Placental pericyte (primary cell): Measurements from ENCODE around the gene MRGPRX2. TPM values are rescaled to one million over a fixed set of nuclear protein-coding genes. Genes with fewer than 3 reads are reported as not detected.

Source experiments
- total RNA-seq: library from RNA; depleted of rRNA; stranded (reverse); fragments of >200 nt; gene quantifications from 2 replicates; pipeline ENCODE4 v1.2.3, GENCODE V29; 2012

The MRGPRX2 gene
- total RNA-seq = not detected in 2 replicates

DNA sequence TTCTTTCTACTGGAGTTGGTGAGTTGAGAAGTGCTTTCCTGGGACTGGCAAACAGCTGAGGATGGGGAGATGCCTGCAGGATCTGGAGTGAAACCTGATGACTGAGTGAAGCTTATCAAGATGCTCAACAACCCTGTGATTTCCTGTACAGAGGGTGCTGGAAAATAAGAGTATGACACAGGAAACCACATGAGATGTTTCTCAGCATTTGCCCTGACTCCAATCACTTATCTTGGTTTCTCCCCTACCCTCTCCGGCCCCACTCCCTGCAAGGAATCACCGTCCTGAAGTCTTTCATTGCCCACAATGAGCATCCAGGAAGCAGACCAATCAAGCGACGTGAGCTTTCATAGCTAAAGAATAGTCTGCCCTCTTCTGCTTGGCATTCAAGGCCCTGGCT is at the start of gene MRGPRX2:
TSS of gene MRGPRX2 (minus strand) at position 89 of the 400 bp plus-strand sequence. CDS start 4,315 bp downstream, outside the sequence.

Other genes with a start within 250 kb of the MRGPRX2 start
- not detected in 2 replicates for gene MRGPRX1, start 121.3 kb downstream of the MRGPRX2 start, total RNA-seq
- 9.6 and 19.0 TPM in 2 replicates for gene ZDHHC13, start 56.5 kb upstream of the MRGPRX2 start, total RNA-seq
- not detected in 2 replicates for gene CSRP3, start 141.3 kb upstream of the MRGPRX2 start, total RNA-seq
- gene E2F8, start 180.2 kb upstream of the MRGPRX2 start, total RNA-seq = 1.7 TPM in 1 of 2 replicates, not detected in the other